ENCODE data around the gene CLECL1.
"Not testable (repeated sequence)": the region's sequence is repeated elsewhere in the genome, so short reads cannot be mapped to it uniquely, and the experiment has no call there.

Gene CLECL1

DNA sequence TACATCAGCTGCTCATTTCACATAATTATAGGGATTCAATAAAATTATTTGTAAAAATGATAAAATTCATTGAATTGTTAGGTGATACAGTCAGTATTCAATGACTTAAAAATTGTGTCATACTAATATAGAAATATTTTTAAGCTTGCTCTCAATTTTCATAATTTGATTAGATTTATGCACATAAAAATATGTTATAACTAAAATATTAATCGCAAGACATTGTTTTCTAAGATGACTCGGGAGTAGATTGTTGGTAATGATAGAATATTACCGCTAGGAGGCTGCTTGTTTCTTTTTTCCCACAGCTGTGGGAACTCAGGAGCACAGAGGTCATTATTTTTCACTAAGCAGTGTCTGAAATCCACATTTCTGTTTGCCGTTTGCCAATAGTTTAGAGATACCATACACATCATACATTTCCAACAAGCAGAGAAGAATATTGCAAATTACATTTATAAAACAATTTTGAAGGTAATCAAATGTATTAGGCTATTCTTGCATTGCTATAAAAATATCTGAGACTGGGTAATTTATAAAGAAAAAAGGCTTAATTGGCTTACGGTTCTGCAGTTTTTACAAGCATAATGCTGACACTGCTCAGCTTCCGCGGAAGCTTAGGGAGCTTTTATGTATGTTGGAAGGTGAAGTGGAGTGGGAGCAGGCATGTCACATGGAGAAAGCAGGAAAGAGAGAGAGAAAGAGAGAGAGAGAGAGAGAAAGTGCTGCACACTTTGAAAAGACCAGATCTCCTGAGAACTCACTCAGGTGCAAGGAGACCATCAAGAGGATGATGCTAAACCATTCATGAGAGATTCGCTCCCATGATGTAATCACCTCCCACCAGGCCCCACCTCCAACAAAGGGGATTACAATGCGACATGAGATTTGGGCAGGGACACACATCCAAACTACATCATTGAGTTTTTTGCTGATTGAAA lies 18.6 kb upstream of the CLECL1 start:
- DNase-seq, result no peak

DNA sequence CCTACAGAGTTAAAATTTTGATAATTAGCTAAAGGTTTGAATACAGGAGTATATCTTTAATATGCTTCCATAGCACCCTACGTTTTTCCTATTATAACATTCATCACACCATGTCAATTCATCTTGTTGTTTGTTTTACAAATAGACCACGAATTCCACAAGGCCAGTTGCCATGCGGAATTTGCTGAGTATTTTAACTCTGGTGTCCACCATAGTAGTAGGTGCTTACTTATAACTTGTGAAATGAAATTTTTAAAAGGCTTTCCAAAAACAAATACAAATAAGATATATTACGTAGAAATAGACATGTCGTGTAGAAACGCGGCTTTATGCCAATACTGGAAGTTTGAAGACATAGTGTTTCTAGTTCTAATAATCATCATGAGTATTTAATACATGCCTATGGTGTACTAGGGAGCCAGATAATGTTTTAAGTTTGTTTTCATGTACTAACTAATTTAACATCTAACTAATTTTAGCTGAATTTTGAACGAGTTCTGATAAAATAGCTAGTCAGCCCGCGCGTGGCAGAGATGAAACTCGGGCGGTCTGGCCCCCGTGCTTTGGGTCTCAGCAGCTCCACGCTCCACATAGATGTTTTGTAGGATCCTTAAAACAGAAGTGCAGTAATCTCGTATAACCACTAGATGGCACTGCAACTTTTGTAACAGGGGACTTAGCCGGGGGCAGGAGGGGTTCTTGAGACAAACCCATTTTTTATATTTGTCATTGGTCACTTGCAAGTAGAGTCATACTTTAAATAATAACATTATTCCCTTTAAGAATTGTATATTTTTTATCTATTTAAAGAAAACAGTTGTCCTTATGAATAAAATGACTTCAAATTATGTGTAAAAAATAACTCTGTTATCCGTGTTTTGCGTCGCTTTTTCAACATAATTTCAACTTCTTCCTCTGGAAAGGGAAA lies 17.6 kb upstream of the CLECL1 start:
- no peak for DNase-seq

DNA sequence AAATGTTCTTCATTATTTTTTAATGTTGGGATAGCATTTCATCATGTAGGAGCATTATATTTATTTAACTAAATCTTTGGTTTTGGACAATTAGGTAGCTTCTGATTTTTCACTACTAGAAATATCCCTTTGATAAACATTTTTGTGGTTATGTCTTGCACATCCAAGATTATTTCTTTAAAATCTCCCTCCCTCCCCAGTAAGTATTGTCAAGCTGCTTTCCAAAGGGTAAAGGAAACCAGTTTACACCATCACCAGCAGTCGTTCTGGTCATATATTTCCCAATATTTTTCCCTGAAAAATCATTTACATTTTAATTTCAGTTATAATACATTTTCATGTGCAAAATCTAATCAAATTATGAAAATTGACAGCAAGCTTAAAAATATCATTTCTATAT lies 16.7 kb upstream of the CLECL1 start:
- DNase-seq, result no peak

DNA sequence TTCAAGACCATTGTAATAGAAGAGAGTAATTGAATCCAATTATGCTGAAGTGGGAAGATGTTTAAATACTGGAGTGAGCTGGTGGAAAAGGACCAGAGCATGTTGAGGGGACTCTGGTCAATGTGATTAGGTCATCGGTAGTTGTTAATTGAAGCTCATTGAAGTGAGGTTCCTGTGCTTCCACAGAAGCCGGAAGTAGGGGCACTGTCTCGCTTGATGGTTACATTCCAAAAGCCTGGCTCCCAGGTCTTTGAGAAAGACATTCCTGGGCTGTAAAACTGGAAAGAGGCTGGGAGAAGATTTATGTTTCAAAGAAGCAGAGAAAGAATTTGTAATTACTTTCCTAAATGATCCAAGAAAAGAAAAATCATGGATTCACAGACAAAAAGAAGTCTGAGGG lies 12.3 kb upstream of the CLECL1 start:
- DNase-seq, result no peak

DNA sequence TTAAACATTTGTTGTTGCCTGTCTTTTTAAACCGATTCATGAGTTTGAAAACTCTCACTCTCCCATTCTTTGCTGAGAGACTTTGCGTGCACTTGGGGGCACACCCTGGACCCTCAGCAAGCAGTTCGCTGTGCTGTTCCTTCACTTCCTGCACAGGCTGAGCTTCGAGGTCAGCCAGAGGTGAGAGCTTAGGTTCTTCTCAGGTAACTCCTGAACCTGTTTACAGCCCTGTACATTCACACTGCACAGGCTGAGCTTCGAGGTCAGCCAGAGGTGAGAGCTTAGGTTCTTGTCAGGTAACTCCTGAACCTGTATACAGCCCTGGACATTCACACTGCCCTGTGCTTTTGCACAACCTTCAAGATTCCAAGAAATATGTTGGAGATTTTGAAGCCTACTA lies 9.8 kb upstream of the CLECL1 start:
- no peak for DNase-seq

DNA sequence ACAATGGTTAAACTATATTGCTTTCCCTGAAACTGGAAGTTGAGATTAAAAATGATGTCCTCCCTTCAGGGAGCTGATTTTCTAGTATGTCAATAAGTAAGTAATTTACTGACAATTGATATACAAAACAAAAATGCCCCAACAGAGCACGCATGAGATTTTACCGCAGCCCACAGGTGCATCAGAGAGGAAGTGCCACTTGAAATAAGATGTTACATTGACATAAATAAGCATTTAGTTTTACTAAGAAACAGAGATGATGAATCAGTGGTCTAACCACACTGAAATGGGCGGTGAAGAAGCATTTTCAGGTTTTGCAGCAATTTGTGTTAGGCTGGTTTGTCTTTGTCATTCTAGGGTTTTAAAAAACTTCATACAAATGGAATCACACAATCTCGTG lies 8.8 kb upstream of the CLECL1 start:
- DNase-seq, result peak; percentile 52

DNA sequence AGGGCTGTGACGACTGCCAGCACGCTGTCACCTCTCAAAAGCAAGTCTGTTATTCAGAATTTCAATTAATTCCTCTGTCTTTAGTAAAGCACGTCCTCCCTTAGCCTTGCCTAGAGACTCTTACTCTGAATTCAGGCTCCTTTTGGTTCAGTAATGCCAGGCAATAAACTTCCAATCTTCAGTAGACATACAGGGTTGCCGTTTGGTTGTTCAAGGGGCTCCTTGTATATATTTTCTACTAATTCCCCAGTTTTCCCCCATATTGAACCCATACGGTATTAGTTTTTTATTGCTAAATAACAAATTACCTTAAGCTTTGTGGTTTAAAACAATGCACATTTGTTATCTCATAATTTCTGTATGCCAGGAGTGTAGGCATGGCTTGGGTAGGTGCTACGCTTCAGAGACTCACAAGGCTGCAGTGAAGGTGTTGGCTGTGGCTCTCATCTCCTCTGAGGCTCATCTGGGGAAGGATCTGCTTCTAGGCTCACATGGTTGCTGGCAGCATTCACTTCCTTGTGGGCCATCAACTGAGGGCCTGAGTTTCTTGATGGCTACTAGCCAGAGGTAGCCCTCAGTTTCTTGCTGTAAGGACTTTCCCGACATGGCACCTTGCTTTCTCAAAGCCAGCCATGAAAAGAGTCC lies 7.3 kb upstream of the CLECL1 start:
- DNase-seq, result no peak

DNA sequence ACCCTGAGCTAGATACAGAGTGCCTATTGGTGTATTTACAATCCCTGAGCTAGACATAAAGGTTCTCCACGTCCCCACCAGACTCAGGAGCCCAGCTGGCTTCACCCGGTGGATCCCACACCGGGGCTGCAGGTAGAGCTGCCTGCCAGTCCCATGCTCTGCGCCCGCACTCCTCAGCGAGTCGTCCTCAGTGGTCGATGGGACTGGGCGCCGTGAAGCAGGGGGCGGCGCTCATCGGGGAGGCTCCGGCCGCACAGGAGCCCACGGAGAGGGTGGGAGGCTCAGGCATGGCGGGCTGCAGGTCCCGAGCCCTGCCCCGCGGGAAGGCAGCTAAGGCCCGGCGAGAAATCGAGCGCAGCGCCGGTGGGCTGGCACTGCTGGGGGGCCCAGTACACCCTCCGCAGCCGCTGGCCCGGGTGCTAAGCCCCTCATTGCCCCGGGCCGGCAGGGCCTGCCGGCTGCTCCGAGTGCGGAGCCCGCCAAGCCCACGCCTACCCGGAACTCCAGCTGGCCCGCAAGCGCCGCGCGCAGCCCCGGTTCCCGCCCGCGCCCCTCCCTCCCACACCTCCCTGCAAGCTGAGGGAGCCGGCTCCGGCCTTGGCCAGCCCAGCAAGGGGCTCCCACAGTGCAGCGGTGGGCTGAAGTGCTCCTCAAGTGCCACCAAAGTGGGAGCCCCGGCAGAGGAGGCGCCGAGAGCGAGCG lies 6.7 kb upstream of the CLECL1 start:
- not testable (repeated sequence) for DNase-seq

DNA sequence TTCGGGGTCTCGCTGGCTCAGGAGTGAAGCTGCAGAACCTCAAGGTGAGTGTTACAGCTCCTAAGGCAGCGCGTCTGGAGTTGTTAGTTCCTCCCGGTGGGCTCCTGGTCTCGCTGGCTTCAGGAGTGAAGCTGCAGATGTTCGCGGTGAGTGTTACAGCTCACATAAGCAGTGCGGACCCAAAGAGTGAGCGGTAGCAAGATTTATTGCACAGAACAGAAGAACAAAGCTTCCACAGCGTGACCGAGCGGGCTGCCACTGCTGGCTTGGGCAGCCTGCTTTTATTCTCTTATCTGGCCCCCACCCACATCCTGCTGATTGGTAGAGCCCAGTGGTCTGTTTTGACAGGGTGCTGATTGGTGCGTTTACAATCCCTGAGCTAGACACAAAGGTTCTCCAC lies 6.0 kb upstream of the CLECL1 start:
- not testable (repeated sequence) for DNase-seq

DNA sequence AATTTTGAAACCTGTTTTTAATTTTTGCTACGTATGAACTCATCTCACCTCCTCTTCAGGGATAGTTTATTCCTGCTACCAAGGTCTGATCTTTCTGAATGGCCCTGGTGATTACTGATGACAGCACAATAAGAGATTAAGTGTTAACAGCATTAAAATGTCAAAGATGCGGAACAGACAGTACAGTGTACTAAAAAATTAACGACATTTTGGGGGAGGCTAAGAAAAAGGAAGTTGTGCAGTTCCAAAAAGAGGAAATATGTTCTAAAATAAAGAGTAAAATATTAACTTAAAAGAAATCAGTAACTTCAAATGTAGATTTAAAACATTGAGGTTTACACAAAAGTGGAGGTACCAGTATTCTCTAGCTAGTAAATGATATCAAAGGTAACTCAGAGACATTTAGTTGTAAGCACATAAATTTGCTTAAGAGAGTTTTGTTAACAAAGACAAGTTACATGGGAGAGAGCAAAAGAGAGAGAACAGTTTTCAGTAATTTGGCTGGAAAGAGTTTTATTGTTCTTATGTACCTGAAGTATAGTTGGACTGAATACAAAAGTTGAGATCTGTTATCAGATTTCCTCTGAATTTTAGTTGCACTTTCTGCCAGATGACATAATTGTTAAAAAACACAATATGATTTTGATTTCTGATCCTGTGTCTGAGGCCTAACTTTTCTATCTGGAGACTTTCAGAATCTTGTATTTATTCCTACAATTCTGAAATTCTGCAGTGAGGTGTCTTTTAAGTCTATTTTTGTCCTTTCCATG lies 4.2 kb upstream of the CLECL1 start:
- no peak for DNase-seq

DNA sequence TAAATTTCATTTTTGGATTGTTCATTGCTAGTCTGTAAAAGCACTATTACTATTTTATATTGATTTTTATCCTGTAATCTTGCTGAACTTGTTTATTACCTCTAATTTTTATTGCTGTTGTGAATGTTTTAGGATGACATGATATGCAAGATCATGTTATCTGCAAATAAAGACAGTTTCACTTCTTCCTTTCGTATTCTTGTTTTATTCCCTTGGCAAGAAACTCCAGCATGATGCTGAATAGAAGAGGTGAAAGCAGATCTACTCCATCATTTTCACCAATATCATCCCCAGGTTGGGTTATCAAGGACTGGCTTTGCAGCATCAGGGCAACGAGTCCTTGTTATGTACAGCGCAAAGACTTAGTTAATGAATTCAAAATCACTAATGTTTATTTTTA lies 2.7 kb upstream of the CLECL1 start:
- no peak for DNase-seq

DNA sequence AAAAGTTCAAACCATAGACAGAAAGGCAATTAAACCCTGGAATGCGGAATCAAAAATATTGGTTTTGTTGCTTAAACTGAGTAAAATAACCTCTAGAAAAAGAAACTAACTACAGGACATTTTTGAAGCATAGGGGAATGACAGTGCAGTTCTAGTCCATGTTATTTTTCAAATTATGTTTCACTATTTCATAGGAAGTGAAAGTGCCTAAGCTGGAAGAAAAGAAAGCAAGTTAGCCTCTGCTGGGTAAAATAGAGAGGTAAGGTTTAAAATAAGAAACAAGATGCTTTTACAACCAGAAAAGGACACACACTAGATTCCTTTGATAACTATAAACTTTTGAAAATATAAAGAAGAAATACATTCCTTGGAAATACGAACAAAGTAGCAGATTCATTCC lies 1.1 kb downstream of the CLECL1 start:
- DNase-seq, result no peak

DNA sequence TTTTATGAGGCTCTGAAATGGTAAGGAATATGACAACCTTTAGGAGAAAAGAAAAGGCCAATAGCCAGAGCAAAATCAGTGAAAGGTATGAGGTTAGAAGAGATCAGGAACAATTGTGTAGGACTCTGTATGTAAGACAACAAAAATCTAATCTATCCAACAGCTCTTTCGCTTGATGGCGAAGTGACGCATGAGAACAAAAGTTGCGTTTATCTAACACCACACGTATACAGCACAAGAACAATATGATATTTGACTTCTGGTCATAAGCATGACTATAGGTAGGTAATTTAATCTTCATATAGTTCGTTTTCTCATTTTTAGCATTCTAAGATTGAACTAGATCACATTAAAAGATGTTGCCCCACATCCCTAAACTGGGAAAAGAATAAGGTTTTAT lies 1.5 kb downstream of the CLECL1 start:
- no peak for DNase-seq

DNA sequence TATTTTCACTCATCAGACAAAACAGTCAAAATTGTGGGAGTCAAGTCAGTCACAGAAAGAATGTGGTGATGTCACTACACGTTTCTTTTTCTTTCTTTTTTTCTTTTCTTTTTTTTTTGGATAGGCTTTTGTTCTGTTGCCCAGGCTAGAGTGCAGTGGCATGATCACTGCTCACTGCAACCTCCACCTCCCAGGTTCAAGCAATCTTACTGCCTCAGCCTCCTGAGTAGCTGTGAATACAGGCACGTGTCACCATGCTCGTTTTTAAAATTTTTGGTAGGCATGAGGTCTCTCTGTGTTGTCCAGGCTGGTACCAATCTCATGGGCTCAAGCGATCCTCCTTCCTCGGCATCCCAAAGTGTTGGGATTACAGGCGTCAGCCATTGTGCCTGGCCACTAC lies 2.3 kb downstream of the CLECL1 start:
- DNase-seq, result no peak

DNA sequence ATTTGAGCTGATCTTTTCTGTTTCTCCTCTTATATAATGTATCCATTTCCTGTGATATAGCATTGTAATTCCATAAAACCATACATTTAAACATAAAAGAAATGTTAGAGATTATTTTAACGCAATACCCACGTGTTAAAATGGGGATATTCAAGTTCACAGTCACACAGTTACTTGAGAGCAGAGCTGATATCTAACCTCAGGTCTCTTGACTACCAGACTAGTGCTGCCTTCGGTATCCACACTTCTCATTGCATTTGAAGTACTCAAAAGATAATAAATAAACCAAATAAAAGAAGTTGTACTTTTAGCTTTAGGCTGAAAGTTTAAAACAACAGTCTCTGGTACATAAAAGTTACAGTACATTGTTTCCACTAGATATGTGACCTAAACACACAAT lies 2.9 kb downstream of the CLECL1 start:
- DNase-seq, result no peak

DNA sequence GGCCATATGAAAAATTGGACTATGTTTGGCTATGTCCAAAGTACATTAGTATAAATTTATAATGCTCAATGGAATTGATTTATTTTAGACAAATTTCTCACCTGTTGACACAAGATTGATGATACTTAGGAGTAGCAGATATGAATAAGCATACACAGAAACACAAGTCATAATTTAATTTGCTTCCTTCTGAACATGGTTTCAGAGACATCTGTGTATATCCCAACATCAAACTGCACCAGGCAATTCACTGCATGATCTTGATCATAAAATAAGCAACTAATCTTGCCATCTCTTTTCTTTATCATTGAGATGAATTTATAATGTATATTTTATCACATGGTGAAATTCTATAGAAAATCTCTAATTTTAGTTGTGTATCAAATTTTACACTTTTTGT lies 3.8 kb downstream of the CLECL1 start:
- DNase-seq, result no peak

DNA sequence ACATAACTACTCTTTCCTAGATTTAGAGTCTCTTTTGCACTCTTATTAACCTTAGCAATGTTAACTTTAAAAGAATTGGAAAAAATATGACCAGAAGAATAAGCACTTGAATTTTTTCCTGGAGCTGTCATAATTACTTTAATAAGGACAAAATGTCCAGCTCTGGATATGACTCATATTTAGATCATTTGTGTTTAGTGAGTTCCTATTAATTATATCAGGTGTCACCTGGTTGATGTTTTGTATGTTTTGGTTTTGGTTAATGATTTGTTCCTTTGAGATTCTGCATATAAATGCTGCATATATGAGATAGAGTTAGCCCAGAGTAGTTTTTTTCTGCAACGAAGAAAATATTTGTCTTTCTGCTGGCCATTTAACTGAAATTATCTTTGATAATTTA lies 5.1 kb downstream of the CLECL1 start:
- DNase-seq, result no peak

DNA sequence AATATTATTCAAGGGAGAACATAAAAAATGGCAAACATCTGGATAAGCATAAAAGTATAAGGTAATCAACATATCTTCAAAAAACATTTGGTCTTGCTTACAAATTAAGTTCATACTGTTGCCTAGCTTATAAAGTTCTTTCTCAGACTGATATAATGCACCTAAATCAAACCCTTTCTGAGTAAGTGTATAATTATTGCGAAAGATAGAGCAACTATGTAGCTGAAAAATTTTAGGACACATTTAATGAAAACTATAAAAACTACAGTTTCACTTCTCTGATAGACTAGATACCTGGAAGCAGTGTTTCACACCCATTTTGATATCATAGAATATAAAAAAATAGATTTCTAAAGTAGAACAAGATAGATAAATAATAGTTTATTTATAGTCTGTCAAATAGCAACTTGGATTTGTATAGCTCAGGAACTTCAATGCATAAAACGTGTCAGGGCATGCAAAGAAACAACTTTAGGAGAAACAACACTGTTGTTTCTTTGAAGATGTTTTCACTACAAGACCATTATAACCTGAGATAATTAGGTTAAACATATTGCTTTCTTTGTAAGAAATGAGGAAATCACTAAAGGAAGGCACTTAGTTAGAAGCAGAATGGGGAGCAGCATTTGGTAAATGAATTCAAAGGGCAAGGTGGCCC lies 7.6 kb downstream of the CLECL1 start:
- DNase-seq, result no peak

DNA sequence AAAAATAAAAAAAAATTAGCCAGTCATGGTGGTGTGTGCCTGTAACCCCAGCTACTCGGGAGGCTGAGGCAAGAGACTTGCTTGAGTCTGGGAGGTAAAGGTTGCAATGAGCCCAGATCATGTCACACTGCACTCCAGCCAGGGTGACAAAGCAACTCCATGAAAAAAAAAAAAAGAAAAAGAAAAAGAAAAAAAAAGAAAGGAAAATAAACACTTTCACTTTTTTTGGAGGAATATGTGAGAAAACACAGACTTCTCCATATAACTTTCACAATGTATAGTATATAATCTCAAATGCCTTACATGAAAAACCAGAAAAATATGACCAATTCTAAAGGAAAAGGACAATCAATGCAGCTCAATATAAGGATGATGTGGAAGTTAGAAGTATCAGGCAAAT lies 8.9 kb downstream of the CLECL1 start:
- DNase-seq, result no peak

DNA sequence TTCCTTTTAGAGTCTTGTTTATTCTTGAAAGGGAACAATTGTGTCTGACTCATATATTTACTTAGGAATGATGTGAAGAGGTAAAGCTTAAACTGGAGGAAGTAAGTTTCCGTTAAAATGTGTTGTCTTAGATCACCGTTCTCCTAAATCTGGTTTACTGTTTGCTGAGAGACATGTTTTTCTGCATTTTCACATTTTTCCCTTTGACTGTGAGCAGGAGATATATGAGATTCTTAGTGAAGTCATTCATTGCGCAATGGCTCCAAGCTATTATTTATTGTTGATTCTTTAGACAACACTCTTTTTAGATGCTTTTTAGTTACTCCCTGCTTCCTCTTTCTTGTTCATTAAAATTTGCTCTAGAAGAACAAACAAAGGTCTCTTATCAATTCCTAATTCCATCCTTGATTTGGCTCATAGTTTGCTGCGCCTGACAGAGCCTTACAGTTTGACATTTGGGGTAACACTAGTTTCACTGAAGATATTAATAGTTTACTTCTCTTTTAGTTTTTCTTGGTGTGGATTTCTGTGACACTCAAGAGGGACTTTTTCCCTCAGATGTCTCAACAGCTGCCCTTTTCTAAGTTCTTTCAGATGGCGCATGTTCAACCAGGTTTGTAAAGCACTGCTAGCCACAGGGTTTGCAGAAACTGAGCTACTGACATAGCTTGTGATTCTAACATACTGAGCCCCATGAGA lies 11.4 kb downstream of the CLECL1 start:
- DNase-seq, result no peak

DNA sequence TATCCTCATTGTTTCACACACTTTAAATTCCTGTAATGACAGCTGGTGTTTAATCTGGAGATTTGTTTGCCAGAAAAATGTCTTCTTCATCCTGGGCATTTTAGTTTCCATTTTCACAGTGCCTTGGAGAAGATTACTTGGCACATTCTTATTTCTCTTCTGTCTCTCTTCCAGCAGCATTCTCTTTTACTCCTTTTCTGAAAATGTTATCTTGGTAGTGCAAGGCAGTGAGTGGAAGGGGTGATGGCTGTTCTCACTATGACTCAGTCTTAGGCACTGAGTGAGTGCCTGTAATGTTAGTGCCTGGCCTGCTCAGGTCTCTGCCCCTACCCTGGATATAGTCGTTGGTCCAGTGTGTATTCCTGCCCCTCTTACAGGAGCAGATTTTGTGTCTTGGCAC lies 13.1 kb downstream of the CLECL1 start:
- no peak for DNase-seq

All from activated CD4-positive, CD25-positive, alpha-beta regulatory T cell treated with anti-CD3 and anti-CD28 coated beads, Interleukin-2, amount 50 U/mL, for 72 hours (primary cell).